ENCODE measurements around the gene CHST12.

DNA sequence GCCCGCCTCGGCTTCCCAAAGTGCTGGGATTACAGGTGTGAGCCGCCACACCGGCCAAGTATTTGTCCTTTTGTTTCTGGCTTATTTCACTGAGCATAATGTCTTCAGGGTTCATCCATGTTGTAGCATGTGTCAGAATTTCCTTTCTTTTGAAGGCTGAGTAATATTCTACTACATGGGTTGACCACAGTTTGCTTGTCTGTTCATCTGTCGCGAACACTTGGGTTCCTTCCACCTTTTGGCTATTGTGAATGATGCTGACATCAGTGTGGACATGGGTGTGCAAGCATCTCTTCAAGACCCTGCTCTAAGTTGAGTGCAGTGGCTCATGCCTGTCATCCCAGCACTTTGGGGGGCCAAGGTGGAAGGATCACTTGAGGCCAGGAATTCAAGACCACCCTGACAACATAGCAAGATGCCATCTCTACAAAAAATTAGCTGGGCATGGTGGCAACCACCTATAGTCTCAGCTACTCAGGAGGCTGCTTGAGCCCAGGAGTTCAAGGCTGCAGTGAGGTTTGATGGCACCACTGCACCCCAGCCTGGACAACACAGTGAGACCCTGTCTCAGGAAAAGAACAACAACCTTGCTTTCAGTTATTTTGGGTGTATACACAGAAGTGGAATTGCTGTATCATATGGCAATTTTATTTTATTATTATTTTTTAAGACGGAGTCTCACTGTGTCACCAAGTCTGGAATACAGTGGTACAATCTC lies 17.0 kb downstream of the CHST12 start:
- TF ChIP-seq POLR2AphosphoS5 (IDR thresholded peaks at IDR 0.05), result no peak
- TF ChIP-seq, protein P1, sequence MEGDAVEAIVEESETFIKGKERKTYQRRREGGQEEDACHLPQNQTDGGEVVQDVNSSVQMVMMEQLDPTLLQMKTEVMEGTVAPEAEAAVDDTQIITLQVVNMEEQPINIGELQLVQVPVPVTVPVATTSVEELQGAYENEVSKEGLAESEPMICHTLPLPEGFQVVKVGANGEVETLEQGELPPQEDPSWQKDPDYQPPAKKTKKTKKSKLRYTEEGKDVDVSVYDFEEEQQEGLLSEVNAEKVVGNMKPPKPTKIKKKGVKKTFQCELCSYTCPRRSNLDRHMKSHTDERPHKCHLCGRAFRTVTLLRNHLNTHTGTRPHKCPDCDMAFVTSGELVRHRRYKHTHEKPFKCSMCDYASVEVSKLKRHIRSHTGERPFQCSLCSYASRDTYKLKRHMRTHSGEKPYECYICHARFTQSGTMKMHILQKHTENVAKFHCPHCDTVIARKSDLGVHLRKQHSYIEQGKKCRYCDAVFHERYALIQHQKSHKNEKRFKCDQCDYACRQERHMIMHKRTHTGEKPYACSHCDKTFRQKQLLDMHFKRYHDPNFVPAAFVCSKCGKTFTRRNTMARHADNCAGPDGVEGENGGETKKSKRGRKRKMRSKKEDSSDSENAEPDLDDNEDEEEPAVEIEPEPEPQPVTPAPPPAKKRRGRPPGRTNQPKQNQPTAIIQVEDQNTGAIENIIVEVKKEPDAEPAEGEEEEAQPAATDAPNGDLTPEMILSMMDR (IDR thresholded peaks at IDR 0.05), result no peak

All from transverse colon (tissue), 4 donors.